Stomach (tissue), 4 donors: ENCODE measurements around the gene RPL36A.

Experiments used
- CTCF ChIP-seq, 7 experiments: fragments of 450-650 bp in 4 of 7; fragments of 200-600 bp in 3 of 7; sonication (generic) in 3 of 7; IDR thresholded peaks; one replicate each; pipeline ENCODE4 v1.5.1; 2016 to 2019; ENCODE audit warnings: antibody characterized with exemption in 7 of 7, control low read depth in 2 of 7, mild to moderate bottlenecking in 1 of 7
- EP300 ChIP-seq: sonication (generic); formaldehyde crosslinking; IDR thresholded peaks from one replicate; pipeline ENCODE4 v1.6.1; 2017; ENCODE audit warnings: antibody characterized with exemption

- TF ChIP-seq CTCF (IDR thresholded peaks at IDR 0.05) (no peak), EP300 (no peak)
Measured at GRCh38 chrX:101427954-101428353, 37.1 kb downstream of the RPL36A start.
